MM.1S (cell line): ENCODE data around the gene MAPK8IP1.

ENCODE experiments used
- EZH2 ChIP-seq: fragments of 300-600 bp; sonication (generic); optimal IDR thresholded peaks from 2 replicates; pipeline ENCODE3; 2017; ENCODE audit warnings: low read depth, mild to moderate bottlenecking, antibody characterized with exemption, low read length, mixed read lengths
- EZH2phosphoT487 ChIP-seq: fragments of 300-600 bp; sonication (generic); IDR thresholded peaks from 2 replicates; pipeline ENCODE4 v1.6.1; 2018; ENCODE audit warnings: antibody characterized with exemption, low read length
- TF ChIP-seq, protein P1 (sequence below): fragments of 300-600 bp; sonication (generic); IDR thresholded peaks from 2 replicates; pipeline ENCODE4 v1.5.1; 2016; ENCODE audit warnings: antibody characterized with exemption, low read length, mixed read lengths

DNA sequence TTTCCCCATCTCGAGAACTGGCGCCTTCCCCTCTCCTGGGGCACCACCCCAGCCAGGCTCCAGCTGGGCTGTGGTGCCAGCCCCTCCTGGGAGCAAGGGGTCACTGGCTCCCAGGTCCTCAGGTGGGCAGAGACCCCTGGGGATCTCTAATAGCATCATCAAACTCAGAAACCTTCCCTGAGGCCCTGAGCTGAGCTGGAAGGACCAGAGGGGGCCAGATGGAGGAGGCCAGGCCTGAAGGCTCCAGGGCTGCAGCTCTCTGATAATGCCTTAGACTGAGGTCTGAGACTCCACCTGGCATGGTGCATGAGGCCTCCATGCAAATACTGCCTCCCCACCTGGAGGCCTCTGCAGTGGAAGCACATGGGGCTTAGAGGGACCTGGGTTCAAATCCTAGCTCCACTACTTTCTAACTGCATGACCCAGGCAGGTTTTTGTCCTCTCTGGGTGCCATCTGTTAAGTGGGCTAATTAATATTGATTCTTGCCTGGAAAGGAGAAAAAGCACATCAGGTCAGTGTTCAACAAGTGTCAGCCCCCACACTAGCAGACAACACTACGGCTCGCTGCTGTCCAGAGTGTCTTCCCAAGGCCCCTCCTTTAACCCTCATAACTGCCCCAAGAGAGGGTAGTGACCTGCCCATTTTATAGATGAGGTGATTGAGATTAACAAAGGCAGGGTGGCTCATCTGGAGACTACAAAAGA is 1.5 kb downstream of the MAPK8IP1 start:
- TF ChIP-seq, protein P1, sequence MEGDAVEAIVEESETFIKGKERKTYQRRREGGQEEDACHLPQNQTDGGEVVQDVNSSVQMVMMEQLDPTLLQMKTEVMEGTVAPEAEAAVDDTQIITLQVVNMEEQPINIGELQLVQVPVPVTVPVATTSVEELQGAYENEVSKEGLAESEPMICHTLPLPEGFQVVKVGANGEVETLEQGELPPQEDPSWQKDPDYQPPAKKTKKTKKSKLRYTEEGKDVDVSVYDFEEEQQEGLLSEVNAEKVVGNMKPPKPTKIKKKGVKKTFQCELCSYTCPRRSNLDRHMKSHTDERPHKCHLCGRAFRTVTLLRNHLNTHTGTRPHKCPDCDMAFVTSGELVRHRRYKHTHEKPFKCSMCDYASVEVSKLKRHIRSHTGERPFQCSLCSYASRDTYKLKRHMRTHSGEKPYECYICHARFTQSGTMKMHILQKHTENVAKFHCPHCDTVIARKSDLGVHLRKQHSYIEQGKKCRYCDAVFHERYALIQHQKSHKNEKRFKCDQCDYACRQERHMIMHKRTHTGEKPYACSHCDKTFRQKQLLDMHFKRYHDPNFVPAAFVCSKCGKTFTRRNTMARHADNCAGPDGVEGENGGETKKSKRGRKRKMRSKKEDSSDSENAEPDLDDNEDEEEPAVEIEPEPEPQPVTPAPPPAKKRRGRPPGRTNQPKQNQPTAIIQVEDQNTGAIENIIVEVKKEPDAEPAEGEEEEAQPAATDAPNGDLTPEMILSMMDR = no peak
- TF ChIP-seq EZH2 = no peak
- no peak for TF ChIP-seq EZH2phosphoT487
